ENCODE results near the gene EDA2R. TPM values are rescaled to one million over a fixed set of nuclear protein-coding genes. Genes with fewer than 3 reads are reported as not detected.

The EDA2R gene
- polyA plus RNA-seq, 1 donor: 0.43 TPM

- H3K4me1 ChIP-seq (ENCODE audit: control insufficient read depth, insufficient read depth, low read length): no peaks in the 10 kb centered on the region
- no peaks in the 10 kb centered on the region for H3K9me3 ChIP-seq (ENCODE audit: control insufficient read depth, low read depth, low read length)
- H3K27ac ChIP-seq (ENCODE audit: low read length): no peak overlapping the region
- DNase-seq: no peak
- H3K36me3 ChIP-seq (ENCODE audit: control insufficient read depth, insufficient read depth, low read length): no peaks in the 10 kb centered on the region
- no peak overlapping the region for H3K4me3 ChIP-seq (ENCODE audit: low read length)
- no CpG with 5 or more reads among the region's 2 CpGs for WGBS (ENCODE audit: insufficient coverage, low lambda C conversion rate)
- H3K27me3 ChIP-seq (ENCODE audit: control insufficient read depth, insufficient read depth, low read length): no peaks in the 10 kb centered on the region
Observed at GRCh38 chrX:66635360-66635759, 3.5 kb downstream of the EDA2R start.

GRCh38 chrX:66634272-66634671, 4.6 kb downstream of the EDA2R start:
- Histone ChIP-seq H3K27ac (ENCODE audit: low read length) (no peak overlapping the region), H3K27me3 (ENCODE audit: control insufficient read depth, insufficient read depth, low read length) (no peaks in the 10 kb centered on the region)

GRCh38 chrX:66633541-66633940, 5.3 kb downstream of the EDA2R start:
- Histone ChIP-seq H3K27me3 (ENCODE audit: control insufficient read depth, insufficient read depth, low read length) (no peaks in the 10 kb centered on the region), H3K9me3 (ENCODE audit: control insufficient read depth, low read depth, low read length) (no peaks in the 10 kb centered on the region), H3K4me3 (ENCODE audit: low read length) (no peak overlapping the region), H3K4me1 (ENCODE audit: control insufficient read depth, insufficient read depth, low read length) (no peaks in the 10 kb centered on the region), H3K27ac (ENCODE audit: low read length) (no peak overlapping the region), H3K36me3 (ENCODE audit: control insufficient read depth, insufficient read depth, low read length) (no peaks in the 10 kb centered on the region)
- DNase-seq: no peak
- WGBS (ENCODE audit: insufficient coverage, low lambda C conversion rate): no CpG with 5 or more reads among the region's 3 CpGs

More at GRCh38 chrX:66634272-66634671, 4.6 kb downstream of the EDA2R start:
- H3K36me3 ChIP-seq (ENCODE audit: control insufficient read depth, insufficient read depth, low read length): no peaks in the 10 kb centered on the region
- H3K4me1 ChIP-seq (ENCODE audit: control insufficient read depth, insufficient read depth, low read length): no peaks in the 10 kb centered on the region
- DNase-seq: no peak
- H3K9me3 ChIP-seq (ENCODE audit: control insufficient read depth, low read depth, low read length): no peaks in the 10 kb centered on the region
- H3K4me3 ChIP-seq (ENCODE audit: low read length): no peak overlapping the region

GRCh38 chrX:66632981-66633380, 5.9 kb downstream of the EDA2R start:
- WGBS (ENCODE audit: insufficient coverage, low lambda C conversion rate): no CpG with 5 or more reads among the region's 4 CpGs
- no peaks in the 10 kb centered on the region for H3K9me3 ChIP-seq (ENCODE audit: control insufficient read depth, low read depth, low read length)
- H3K36me3 ChIP-seq (ENCODE audit: control insufficient read depth, insufficient read depth, low read length): no peaks in the 10 kb centered on the region
- H3K4me1 ChIP-seq (ENCODE audit: control insufficient read depth, insufficient read depth, low read length): no peaks in the 10 kb centered on the region
- H3K4me3 ChIP-seq (ENCODE audit: low read length): no peak overlapping the region
- no peak overlapping the region for H3K27ac ChIP-seq (ENCODE audit: low read length)
- no peak for DNase-seq
- no peaks in the 10 kb centered on the region for H3K27me3 ChIP-seq (ENCODE audit: control insufficient read depth, insufficient read depth, low read length)

GRCh38 chrX:66632473-66632872, 6.4 kb downstream of the EDA2R start:
- DNase-seq: no peak
- H3K4me1 ChIP-seq (ENCODE audit: control insufficient read depth, insufficient read depth, low read length): no peaks in the 10 kb centered on the region
- WGBS (ENCODE audit: insufficient coverage, low lambda C conversion rate): 93% methylated on average over 2 of the region's 2 CpGs
- no peaks in the 10 kb centered on the region for H3K36me3 ChIP-seq (ENCODE audit: control insufficient read depth, insufficient read depth, low read length)
- H3K27me3 ChIP-seq (ENCODE audit: control insufficient read depth, insufficient read depth, low read length): no peaks in the 10 kb centered on the region
- H3K4me3 ChIP-seq (ENCODE audit: low read length): no peak overlapping the region
- H3K9me3 ChIP-seq (ENCODE audit: control insufficient read depth, low read depth, low read length): no peaks in the 10 kb centered on the region
- no peak overlapping the region for H3K27ac ChIP-seq (ENCODE audit: low read length)

GRCh38 chrX:66625525-66625924, 13.4 kb downstream of the EDA2R start:
- Histone ChIP-seq H3K27me3 (ENCODE audit: control insufficient read depth, insufficient read depth, low read length) (no peaks in the 10 kb centered on the region), H3K27ac (ENCODE audit: low read length) (no peak overlapping the region), H3K36me3 (ENCODE audit: control insufficient read depth, insufficient read depth, low read length) (no peaks in the 10 kb centered on the region), H3K9me3 (ENCODE audit: control insufficient read depth, low read depth, low read length) (no peaks in the 10 kb centered on the region), H3K4me3 (ENCODE audit: low read length) (no peak overlapping the region), H3K4me1 (ENCODE audit: control insufficient read depth, insufficient read depth, low read length) (no peaks in the 10 kb centered on the region)
- no CpG with 5 or more reads among the region's 3 CpGs for WGBS (ENCODE audit: insufficient coverage, low lambda C conversion rate)
- DNase-seq: no peak

GRCh38 chrX:66622209-66622608, 16.7 kb downstream of the EDA2R start:
- H3K27me3 ChIP-seq (ENCODE audit: control insufficient read depth, insufficient read depth, low read length): no peaks in the 10 kb centered on the region
- no peak overlapping the region for H3K4me3 ChIP-seq (ENCODE audit: low read length)
- H3K9me3 ChIP-seq (ENCODE audit: control insufficient read depth, low read depth, low read length): no peaks in the 10 kb centered on the region
- no peaks in the 10 kb centered on the region for H3K4me1 ChIP-seq (ENCODE audit: control insufficient read depth, insufficient read depth, low read length)
- no peaks in the 10 kb centered on the region for H3K36me3 ChIP-seq (ENCODE audit: control insufficient read depth, insufficient read depth, low read length)
- no CpG with 5 or more reads among the region's 3 CpGs for WGBS (ENCODE audit: insufficient coverage, low lambda C conversion rate)
- no peak for DNase-seq
- no peak overlapping the region for H3K27ac ChIP-seq (ENCODE audit: low read length)

- Histone ChIP-seq H3K4me3 (ENCODE audit: low read length) (no peak overlapping the region), H3K9me3 (ENCODE audit: control insufficient read depth, low read depth, low read length) (no peaks in the 10 kb centered on the region), H3K27ac (ENCODE audit: low read length) (no peak overlapping the region), H3K36me3 (ENCODE audit: control insufficient read depth, insufficient read depth, low read length) (no peaks in the 10 kb centered on the region), H3K27me3 (ENCODE audit: control insufficient read depth, insufficient read depth, low read length) (no peaks in the 10 kb centered on the region), H3K4me1 (ENCODE audit: control insufficient read depth, insufficient read depth, low read length) (no peaks in the 10 kb centered on the region)
- no CpG with 5 or more reads among the region's 2 CpGs for WGBS (ENCODE audit: insufficient coverage, low lambda C conversion rate)
- DNase-seq: no peak
Observed at GRCh38 chrX:66616944-66617343, 21.9 kb downstream of the EDA2R start.

GRCh38 chrX:66602381-66602938, 36.4 kb downstream of the EDA2R start:
- Histone ChIP-seq H3K27me3 (ENCODE audit: control insufficient read depth, insufficient read depth, low read length) (no peaks in the 10 kb centered on the region), H3K4me1 (ENCODE audit: control insufficient read depth, insufficient read depth, low read length) (no peaks in the 10 kb centered on the region), H3K27ac (ENCODE audit: low read length) (no peak overlapping the region), H3K9me3 (ENCODE audit: control insufficient read depth, low read depth, low read length) (no peaks in the 10 kb centered on the region), H3K36me3 (ENCODE audit: control insufficient read depth, insufficient read depth, low read length) (no peaks in the 10 kb centered on the region), H3K4me3 (ENCODE audit: low read length) (no peak overlapping the region)
- no peak for DNase-seq
- WGBS (ENCODE audit: insufficient coverage, low lambda C conversion rate): no CpG with 5 or more reads among the region's 1 CpG

GRCh38 chrX:66601522-66601921, 37.4 kb downstream of the EDA2R start:
- H3K4me1 ChIP-seq (ENCODE audit: control insufficient read depth, insufficient read depth, low read length): no peaks in the 10 kb centered on the region
- no peaks in the 10 kb centered on the region for H3K36me3 ChIP-seq (ENCODE audit: control insufficient read depth, insufficient read depth, low read length)
- DNase-seq: no peak

GRCh38 chrX:66579219-66579618, 59.7 kb downstream of the EDA2R start:
- Histone ChIP-seq H3K9me3 (ENCODE audit: control insufficient read depth, low read depth, low read length) (no peaks in the 10 kb centered on the region), H3K27me3 (ENCODE audit: control insufficient read depth, insufficient read depth, low read length) (no peaks in the 10 kb centered on the region), H3K36me3 (ENCODE audit: control insufficient read depth, insufficient read depth, low read length) (no peaks in the 10 kb centered on the region), H3K27ac (ENCODE audit: low read length) (no peak overlapping the region), H3K4me1 (ENCODE audit: control insufficient read depth, insufficient read depth, low read length) (no peaks in the 10 kb centered on the region), H3K4me3 (ENCODE audit: low read length) (no peak overlapping the region)
- no peak for DNase-seq
- WGBS (ENCODE audit: insufficient coverage, low lambda C conversion rate): no CpG with 5 or more reads among the region's 1 CpG

More at GRCh38 chrX:66601522-66601921, 37.4 kb downstream of the EDA2R start:
- Histone ChIP-seq H3K27me3 (ENCODE audit: control insufficient read depth, insufficient read depth, low read length) (no peaks in the 10 kb centered on the region), H3K9me3 (ENCODE audit: control insufficient read depth, low read depth, low read length) (no peaks in the 10 kb centered on the region), H3K4me3 (ENCODE audit: low read length) (no peak overlapping the region), H3K27ac (ENCODE audit: low read length) (no peak overlapping the region)

All from large intestine (tissue), 3 donors.